ENCODE results near the gene MPPED2. TPM values are rescaled to one million over a fixed set of nuclear protein-coding genes. Genes with fewer than 3 reads are reported as not detected.

The MPPED2 gene
- total and polyA plus RNA-seq, 12 donors: 2.2 to 15.1 (median 10.4) TPM

DNA sequence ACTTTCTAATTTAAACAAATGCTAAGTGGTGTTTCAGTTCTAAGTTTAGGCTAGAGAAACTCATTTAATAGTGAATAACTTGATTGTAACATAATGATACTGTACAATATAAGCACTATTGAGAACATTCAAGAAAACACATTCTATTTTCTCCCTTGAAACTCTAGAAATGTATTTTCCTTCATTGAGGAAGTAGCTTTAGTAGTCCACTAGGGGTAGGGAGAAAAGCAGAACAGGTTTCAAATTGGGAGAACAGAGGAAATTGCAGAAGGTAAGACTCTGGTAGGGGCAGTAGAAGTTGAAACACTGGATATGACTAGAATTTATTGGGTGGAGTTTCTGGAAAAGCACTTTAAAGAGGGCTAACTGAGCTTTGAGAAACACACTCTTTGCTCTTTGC lies 31.6 kb upstream of the MPPED2 start:
- H3K4me3 ChIP-seq: no peak overlapping the region
- TF ChIP-seq, protein P1, sequence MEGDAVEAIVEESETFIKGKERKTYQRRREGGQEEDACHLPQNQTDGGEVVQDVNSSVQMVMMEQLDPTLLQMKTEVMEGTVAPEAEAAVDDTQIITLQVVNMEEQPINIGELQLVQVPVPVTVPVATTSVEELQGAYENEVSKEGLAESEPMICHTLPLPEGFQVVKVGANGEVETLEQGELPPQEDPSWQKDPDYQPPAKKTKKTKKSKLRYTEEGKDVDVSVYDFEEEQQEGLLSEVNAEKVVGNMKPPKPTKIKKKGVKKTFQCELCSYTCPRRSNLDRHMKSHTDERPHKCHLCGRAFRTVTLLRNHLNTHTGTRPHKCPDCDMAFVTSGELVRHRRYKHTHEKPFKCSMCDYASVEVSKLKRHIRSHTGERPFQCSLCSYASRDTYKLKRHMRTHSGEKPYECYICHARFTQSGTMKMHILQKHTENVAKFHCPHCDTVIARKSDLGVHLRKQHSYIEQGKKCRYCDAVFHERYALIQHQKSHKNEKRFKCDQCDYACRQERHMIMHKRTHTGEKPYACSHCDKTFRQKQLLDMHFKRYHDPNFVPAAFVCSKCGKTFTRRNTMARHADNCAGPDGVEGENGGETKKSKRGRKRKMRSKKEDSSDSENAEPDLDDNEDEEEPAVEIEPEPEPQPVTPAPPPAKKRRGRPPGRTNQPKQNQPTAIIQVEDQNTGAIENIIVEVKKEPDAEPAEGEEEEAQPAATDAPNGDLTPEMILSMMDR (IDR thresholded peaks at IDR 0.05): no peak
- ATAC-seq: no peak
- H3K4me1 ChIP-seq: no peaks in the 10 kb centered on the region
- no peak for DNase-seq
- H3K27me3 ChIP-seq: no peaks in the 10 kb centered on the region
- intact Hi-C loops (cut with DNase I): no loop called here
- no peaks in the 10 kb centered on the region for H3K36me3 ChIP-seq
- no peak overlapping the region for H3K27ac ChIP-seq
- H3K9me3 ChIP-seq: peaks cover 0 to 20% (median 6%) of the 10 kb centered on the region in 11 donors

DNA sequence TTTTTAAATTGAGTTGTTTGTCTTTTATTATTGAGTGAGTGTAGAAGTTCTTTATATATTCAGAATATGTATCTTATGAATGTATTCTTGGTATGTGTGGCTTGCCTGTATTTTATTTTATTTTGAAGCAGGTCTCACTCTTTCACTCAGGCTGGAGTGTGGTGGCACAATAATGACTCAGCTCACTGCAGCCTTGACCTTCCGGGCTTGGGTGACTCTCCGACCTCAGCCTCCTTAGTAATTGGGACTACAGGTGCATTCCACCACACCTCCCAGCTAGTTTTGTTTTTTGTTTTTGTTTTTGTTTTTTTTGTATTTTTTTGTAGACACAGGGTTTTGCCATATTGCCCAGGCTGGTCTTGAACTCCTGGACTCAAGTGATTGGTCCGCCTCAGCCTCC lies 24.5 kb upstream of the MPPED2 start:
- intact Hi-C loops (cut with DNase I): no loop called here
- Histone ChIP-seq H3K9me3 (no peaks in the 10 kb centered on the region), H3K4me3 (no peak overlapping the region), H3K36me3 (no peaks in the 10 kb centered on the region), H3K27me3 (no peaks in the 10 kb centered on the region), H3K27ac (no peak overlapping the region), H3K4me1 (no peaks in the 10 kb centered on the region)
- 93 to 94% methylated on average over 3 of the region's 3 CpGs for WGBS, 2 donors
- TF ChIP-seq, protein P1 (IDR thresholded peaks at IDR 0.05): no peak
- no peak for DNase-seq
- ATAC-seq: no peak

GRCh38 chr11:30608534-30608933 lies 22.4 kb upstream of the MPPED2 start:
- DNase-seq: no peak
- Histone ChIP-seq H3K4me1 (no peaks in the 10 kb centered on the region), H3K27me3 (no peaks in the 10 kb centered on the region), H3K9me3 (no peaks in the 10 kb centered on the region), H3K27ac (no peak overlapping the region), H3K36me3 (no peaks in the 10 kb centered on the region), H3K4me3 (no peak overlapping the region)
- TF ChIP-seq, protein P1 (IDR thresholded peaks at IDR 0.05): no peak
- no peak for ATAC-seq
- intact Hi-C loops (cut with DNase I): no loop called here

DNA sequence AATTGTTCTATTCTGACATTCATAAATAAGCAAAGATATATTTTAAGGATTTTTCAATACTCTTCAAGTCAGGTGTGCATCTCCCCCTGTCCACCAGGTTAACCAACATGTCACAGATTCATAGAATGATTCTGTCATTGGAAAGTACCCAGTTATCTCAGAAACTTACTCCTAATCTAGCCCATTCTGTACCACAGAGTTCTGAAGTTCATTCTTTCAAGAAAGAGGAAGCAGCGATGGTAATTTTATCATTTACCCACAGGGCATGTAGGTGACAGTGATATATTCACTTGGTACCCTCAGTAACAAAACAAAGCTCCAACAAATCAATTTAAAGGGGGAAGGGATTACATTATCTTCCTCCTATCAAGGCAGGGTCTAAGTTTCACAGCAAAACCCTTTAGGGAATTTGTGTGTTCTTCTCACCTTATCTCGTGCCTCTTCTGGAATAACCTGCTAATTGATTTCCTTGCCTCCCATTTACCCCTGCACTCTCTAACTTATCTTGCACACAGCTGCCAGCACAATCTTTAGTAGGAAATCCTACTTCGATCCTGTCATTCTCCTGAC lies 19.0 kb upstream of the MPPED2 start:
- H3K36me3 ChIP-seq: no peaks in the 10 kb centered on the region
- no peaks in the 10 kb centered on the region for H3K9me3 ChIP-seq
- no peak overlapping the region for H3K27ac ChIP-seq
- H3K4me1 ChIP-seq: no peaks in the 10 kb centered on the region
- no peaks in the 10 kb centered on the region for H3K27me3 ChIP-seq
- ATAC-seq: no peak
- H3K4me3 ChIP-seq: no peak overlapping the region
- intact Hi-C loops (cut with DNase I): no loop called here
- 33 to 34% methylated on average over 3 of the region's 3 CpGs for WGBS, 2 donors
- no peak for DNase-seq
- TF ChIP-seq, protein P1 (IDR thresholded peaks at IDR 0.05): no peak

Measured in heart right ventricle (tissue), 16 donors.